Measurements from ENCODE around the gene CDH22.

CDH22 gene

GRCh38 chr20:46144432-46145025 is 163.8 kb downstream of the CDH22 start:
- no peak for DNase-seq (ENCODE audit: low spot score)

GRCh38 chr20:46142124-46142523 is 166.2 kb downstream of the CDH22 start:
- DNase-seq (ENCODE audit: low spot score), result no peak

GRCh38 chr20:46139908-46140482 is 168.3 kb downstream of the CDH22 start:
- no peak for DNase-seq (ENCODE audit: low spot score)

- DNase-seq (ENCODE audit: low spot score), result no peak
Observed at GRCh38 chr20:46139266-46139889, 168.9 kb downstream of the CDH22 start.

- no peak for DNase-seq (ENCODE audit: low spot score)
Observed at GRCh38 chr20:46137816-46138215, 170.5 kb downstream of the CDH22 start.

DNA sequence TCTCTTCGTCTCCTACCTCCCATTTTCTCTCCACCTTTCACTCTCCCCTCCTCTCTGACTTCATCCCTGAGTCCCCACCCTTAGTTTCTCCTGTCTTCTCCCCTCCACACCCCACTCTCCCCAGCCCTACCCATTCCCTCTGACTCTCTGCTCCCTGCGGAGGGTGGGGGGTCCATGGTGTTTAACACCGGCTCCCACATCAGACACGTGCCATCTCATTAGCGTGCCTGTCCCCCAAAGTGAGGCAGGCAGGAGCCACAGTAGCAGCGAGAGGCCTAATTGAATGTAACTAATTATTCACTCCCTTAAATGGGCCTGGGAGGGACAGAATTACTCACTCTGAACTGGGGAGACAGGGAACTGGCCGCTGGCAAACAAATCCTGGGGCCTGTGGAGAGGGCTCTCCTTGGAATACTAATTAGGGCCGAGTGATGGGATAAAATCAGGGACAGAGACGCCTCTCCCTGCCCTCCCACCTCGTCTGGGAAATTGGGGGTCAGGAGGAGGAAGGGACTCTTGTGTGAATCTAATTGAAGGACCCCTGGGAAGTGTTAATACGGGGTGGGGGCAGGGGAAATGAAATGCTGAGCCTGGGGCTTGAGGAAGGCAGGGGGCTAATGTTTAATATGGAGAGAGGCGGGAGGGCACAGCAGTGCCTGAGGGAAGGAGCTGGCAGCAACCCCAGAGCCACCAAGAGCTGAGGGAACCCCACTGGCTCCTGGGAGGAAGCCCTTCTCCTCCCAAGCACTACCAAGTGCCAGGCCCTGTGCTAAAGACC is 172.3 kb downstream of the CDH22 start:
- no peak for DNase-seq (ENCODE audit: low spot score)

DNA sequence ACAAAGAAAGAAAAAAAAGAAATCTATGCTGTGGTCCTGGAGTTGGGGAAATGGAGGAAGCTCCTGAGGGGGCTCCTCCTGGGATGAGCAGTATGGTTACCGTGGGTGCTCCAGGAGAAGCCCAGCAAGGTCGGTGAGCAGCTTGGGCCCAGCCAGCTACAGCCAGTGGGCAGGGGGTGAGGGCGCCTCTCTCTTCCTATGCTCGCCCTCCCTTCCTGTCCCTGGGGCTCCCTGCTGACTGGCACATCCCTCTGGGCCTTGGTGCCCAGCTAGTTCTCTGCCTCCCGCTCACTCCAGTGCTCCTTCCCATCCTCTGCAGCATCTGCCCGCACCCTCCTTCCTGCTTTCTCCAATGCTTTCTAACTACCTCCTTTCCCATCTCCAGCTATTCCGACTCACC is 173.6 kb downstream of the CDH22 start:
- DNase-seq (ENCODE audit: low spot score), result no peak

- no peak for DNase-seq (ENCODE audit: low spot score)
Observed at GRCh38 chr20:46133886-46134654, 174.2 kb downstream of the CDH22 start.

- peak; percentile 81 for DNase-seq (ENCODE audit: low spot score)
Observed at GRCh38 chr20:46132705-46133120, 175.6 kb downstream of the CDH22 start.

- no peak for DNase-seq (ENCODE audit: low spot score)
Observed at GRCh38 chr20:46131396-46131795, 176.9 kb downstream of the CDH22 start.

- no peak for DNase-seq (ENCODE audit: low spot score)
Observed at GRCh38 chr20:46130534-46130933, 177.8 kb downstream of the CDH22 start.

DNA sequence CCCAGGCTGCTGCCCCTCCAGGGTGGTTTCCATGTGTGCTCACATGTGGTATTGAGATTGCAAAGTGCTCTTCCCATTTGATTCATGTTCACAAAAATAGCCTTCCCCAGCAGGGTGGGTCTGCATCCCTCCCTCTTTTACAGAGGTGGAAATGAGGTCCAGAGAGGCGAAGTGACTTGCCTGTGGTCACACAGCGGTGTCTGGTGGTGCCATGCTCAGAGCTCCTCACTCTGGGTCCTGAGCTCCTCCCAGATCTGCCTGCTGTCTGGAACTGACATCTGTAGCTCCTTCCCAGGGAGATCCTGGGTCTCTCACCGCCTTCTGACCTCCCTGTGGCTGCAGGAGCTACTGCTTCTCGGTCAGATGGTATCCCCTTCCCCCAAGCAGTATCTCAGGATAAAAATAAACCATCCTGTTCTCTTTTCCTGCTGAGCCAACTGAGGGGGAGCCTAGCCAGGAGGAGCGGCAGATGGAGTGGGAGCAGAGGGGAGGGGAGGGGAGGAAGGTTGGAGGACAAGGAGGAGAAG is 178.3 kb downstream of the CDH22 start:
- DNase-seq (ENCODE audit: low spot score), result no peak

- DNase-seq (ENCODE audit: low spot score), result peak; percentile 47
Observed at GRCh38 chr20:46128310-46129151, 179.8 kb downstream of the CDH22 start.

DNA sequence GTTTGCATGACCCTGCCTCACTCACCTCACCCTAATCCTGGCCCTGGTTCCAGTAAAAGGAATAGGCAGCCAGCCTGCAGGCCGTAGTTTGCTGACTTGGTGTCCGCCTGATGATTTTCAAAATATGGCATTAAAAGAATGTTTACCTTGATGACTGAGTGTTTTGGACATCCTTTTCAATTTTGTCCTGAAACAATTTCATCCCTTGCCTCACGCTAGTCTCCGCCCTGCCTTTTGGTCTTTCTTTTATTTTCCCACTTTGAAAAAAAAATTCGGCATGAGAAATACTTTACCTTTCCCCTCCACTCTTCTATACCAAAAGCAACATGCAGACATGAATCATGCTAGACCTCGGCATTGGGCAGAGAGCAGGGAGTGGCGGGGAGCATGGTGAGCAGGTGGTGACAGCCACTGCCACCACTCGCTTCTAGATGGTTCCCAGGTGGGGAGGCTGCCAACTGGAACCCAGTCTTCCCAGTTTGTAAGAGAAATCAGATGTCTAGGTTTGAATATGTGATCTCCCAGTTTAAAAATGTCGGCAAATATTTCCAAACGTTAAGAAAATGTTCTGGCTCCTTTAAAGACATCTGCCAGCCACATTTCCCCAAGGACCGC is 180.8 kb downstream of the CDH22 start:
- DNase-seq (ENCODE audit: low spot score), result no peak

GRCh38 chr20:46126440-46127056 is 181.8 kb downstream of the CDH22 start:
- DNase-seq (ENCODE audit: low spot score), result no peak
